ENCODE measurements around the gene ROGDI.

The ROGDI gene

GRCh38 chr16:4795828-4796572 is 6.4 kb downstream of the ROGDI start:
- H2BK12ac ChIP-seq (ENCODE audit: low read length) = peak overlapping the region; percentile 22
- H3K79me1 ChIP-seq (ENCODE audit: low read depth, low read length) = peaks cover 2% of the 10 kb centered on the region
- H3K4me2 ChIP-seq (ENCODE audit: insufficient read depth, low read length, poor library complexity, severe bottlenecking) = no peak overlapping the region
- H3K18ac ChIP-seq (ENCODE audit: low read length) = peak overlapping the region; percentile 48
- no peak overlapping the region for H3K9ac ChIP-seq (ENCODE audit: low read depth, low read length, poor library complexity)
- H2BK5ac ChIP-seq (ENCODE audit: low read length) = peak overlapping the region; percentile 24
- no peak overlapping the region for H3K23ac ChIP-seq (ENCODE audit: low read depth, low read length, poor library complexity)
- no peak overlapping the region for H4K91ac ChIP-seq (ENCODE audit: low read depth, low read length, poor library complexity)
- no peak overlapping the region for H2AK5ac ChIP-seq (ENCODE audit: low read depth, low read length)
- H3K4me3 ChIP-seq (ENCODE audit: low read length in 2 of 2) = no peak overlapping the region
- H3K9me3 ChIP-seq (replicated peaks in 1 of 2; ENCODE audit: control insufficient read depth in 2 of 2, insufficient read depth in 1 of 2, low read depth in 1 of 2, low read length in 2 of 2) = no peaks in the 10 kb centered on the region
- no peak for DNase-seq (ENCODE audit: low spot score)
- no peak overlapping the region for H3K4ac ChIP-seq (ENCODE audit: low read length)
- no CpG with 5 or more reads among the region's 30 CpGs for WGBS, 2 donors (ENCODE audit: extremely low coverage in 2 of 2, insufficient read length in 2 of 2, insufficient replicate concordance in 1 of 2)
- no peak overlapping the region for H2BK120ac ChIP-seq (ENCODE audit: low read depth, low read length)
- H3K36me3 ChIP-seq (replicated peaks in 1 of 2; ENCODE audit: control insufficient read depth in 2 of 2, insufficient read depth in 2 of 2, low read length in 2 of 2) = peaks cover 10 to 14% of the 10 kb centered on the region in 2 donors
- no peak overlapping the region for H4K8ac ChIP-seq (ENCODE audit: low read depth, low read length)
- no peak overlapping the region for H2BK15ac ChIP-seq (ENCODE audit: low read length)
- no peak overlapping the region for H2AFZ ChIP-seq (ENCODE audit: low read length)
- H3K27ac ChIP-seq (replicated peaks; ENCODE audit: low read length) = no peak overlapping the region
- no peaks in the 10 kb centered on the region for H3K4me1 ChIP-seq (ENCODE audit: control insufficient read depth in 2 of 2, insufficient read depth in 1 of 2, low read depth in 1 of 2, low read length in 2 of 2)
- no peak overlapping the region for H3K14ac ChIP-seq (ENCODE audit: low read length)
- H3K27me3 ChIP-seq (ENCODE audit: control insufficient read depth in 3 of 3, insufficient read depth in 3 of 3, low read depth in 1 of 3, low read length in 3 of 3) = peaks cover 0 to 2% (median 0%) of the 10 kb centered on the region in 3 experiments

DNA sequence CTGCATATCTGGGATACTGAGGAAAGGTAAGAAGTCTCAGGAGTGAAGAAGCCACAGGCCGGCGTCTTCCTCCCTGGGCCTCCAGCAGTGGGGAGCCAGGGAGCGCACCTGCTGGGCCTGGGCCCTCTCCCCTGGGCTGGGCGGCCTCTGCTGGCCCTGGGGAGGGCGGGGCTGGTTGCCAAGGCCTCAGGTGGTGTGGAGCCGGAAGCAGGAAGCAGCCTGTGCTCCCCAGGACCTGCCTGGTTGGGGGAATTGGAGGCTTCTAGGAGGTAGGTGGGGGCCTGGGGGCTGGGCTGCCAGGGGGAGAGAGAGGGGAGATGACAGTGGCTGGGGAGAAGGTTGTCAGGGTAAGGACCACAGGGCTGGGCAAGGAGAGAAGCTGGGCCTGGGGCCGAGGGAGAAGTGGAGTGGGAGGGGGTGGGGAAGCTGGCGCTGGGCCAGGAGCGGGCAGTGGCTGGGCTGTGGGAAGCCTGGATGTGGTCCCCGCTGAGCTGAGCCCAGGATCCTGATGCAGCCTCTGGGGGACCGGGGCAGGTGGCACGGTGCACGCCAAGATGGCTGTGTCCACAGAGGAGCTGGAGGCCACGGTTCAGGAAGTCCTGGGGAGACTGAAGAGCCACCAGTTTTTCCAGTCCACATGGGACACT is 7.1 kb downstream of the ROGDI start, which contains the start of gene SMIM22:
Gene SMIM22, plus strand, starts transcription at position 189 of the 647 bp plus-strand sequence. Its CDS starts 366 bp downstream, at position 555.
- Histone ChIP-seq H3K4ac (ENCODE audit: low read length) (no peak within 1 kb of the TSS), H2BK15ac (ENCODE audit: low read length) (no peak within 1 kb of the TSS), H3K9ac (ENCODE audit: low read depth, low read length, poor library complexity) (no peak within 1 kb of the TSS), H2BK120ac (ENCODE audit: low read depth, low read length) (no peak within 1 kb of the TSS), H3K4me3 (ENCODE audit: low read length in 2 of 2) (no peak within 1 kb of the TSS), H4K8ac (ENCODE audit: low read depth, low read length) (peak within 1 kb of the TSS; percentile 82), H3K27me3 (ENCODE audit: control insufficient read depth in 3 of 3, insufficient read depth in 3 of 3, low read depth in 1 of 3, low read length in 3 of 3) (peaks cover 0 to 2% (median 0%) of the 10 kb centered on the region in 3 experiments), H3K4me1 (ENCODE audit: control insufficient read depth in 2 of 2, insufficient read depth in 1 of 2, low read depth in 1 of 2, low read length in 2 of 2) (no peaks in the 10 kb centered on the region), H2BK5ac (ENCODE audit: low read length) (peak within 1 kb of the TSS; percentile 24), H2BK12ac (ENCODE audit: low read length) (peak within 1 kb of the TSS; percentile 22), H3K27ac (replicated peaks; ENCODE audit: low read length) (no peak within 1 kb of the TSS), H3K36me3 (replicated peaks in 1 of 2; ENCODE audit: control insufficient read depth in 2 of 2, insufficient read depth in 2 of 2, low read length in 2 of 2) (peaks cover 10 to 14% of the 10 kb centered on the region in 2 donors), H3K23ac (ENCODE audit: low read depth, low read length, poor library complexity) (no peak within 1 kb of the TSS), H4K91ac (ENCODE audit: low read depth, low read length, poor library complexity) (no peak within 1 kb of the TSS), H3K4me2 (ENCODE audit: insufficient read depth, low read length, poor library complexity, severe bottlenecking) (no peak within 1 kb of the TSS), H2AFZ (ENCODE audit: low read length) (no peak within 1 kb of the TSS), H2AK5ac (ENCODE audit: low read depth, low read length) (peak within 1 kb of the TSS; percentile 56), H3K14ac (ENCODE audit: low read length) (no peak within 1 kb of the TSS), H3K18ac (ENCODE audit: low read length) (peak within 1 kb of the TSS; percentile 48), H3K79me1 (ENCODE audit: low read depth, low read length) (no peaks in the 10 kb centered on the region), H3K9me3 (replicated peaks in 1 of 2; ENCODE audit: control insufficient read depth in 2 of 2, insufficient read depth in 1 of 2, low read depth in 1 of 2, low read length in 2 of 2) (no peaks in the 10 kb centered on the region)
- no peak for DNase-seq (ENCODE audit: low spot score)
- no CpG with 5 or more reads among the region's 14 CpGs for WGBS, 2 donors (ENCODE audit: extremely low coverage in 2 of 2, insufficient read length in 2 of 2, insufficient replicate concordance in 1 of 2)

- Histone ChIP-seq H3K36me3 (replicated peaks in 1 of 2; ENCODE audit: control insufficient read depth in 2 of 2, insufficient read depth in 2 of 2, low read length in 2 of 2) (peaks cover 3 to 4% of the 10 kb centered on the region in 2 donors), H4K8ac (ENCODE audit: low read depth, low read length) (no peak overlapping the region), H4K91ac (ENCODE audit: low read depth, low read length, poor library complexity) (no peak overlapping the region), H3K4me2 (ENCODE audit: insufficient read depth, low read length, poor library complexity, severe bottlenecking) (no peak overlapping the region), H3K14ac (ENCODE audit: low read length) (no peak overlapping the region), H2AK5ac (ENCODE audit: low read depth, low read length) (no peak overlapping the region), H3K9ac (ENCODE audit: low read depth, low read length, poor library complexity) (no peak overlapping the region), H3K79me1 (ENCODE audit: low read depth, low read length) (no peaks in the 10 kb centered on the region), H3K23ac (ENCODE audit: low read depth, low read length, poor library complexity) (no peak overlapping the region), H2AFZ (ENCODE audit: low read length) (no peak overlapping the region), H3K27me3 (ENCODE audit: control insufficient read depth in 3 of 3, insufficient read depth in 3 of 3, low read depth in 1 of 3, low read length in 3 of 3) (peaks cover 0 to 2% (median 0%) of the 10 kb centered on the region in 3 experiments), H3K4ac (ENCODE audit: low read length) (no peak overlapping the region), H2BK15ac (ENCODE audit: low read length) (no peak overlapping the region), H2BK12ac (ENCODE audit: low read length) (no peak overlapping the region), H2BK5ac (ENCODE audit: low read length) (no peak overlapping the region), H3K9me3 (replicated peaks in 1 of 2; ENCODE audit: control insufficient read depth in 2 of 2, insufficient read depth in 1 of 2, low read depth in 1 of 2, low read length in 2 of 2) (no peaks in the 10 kb centered on the region), H3K18ac (ENCODE audit: low read length) (no peak overlapping the region), H2BK120ac (ENCODE audit: low read depth, low read length) (no peak overlapping the region), H3K4me3 (ENCODE audit: low read length in 2 of 2) (no peak overlapping the region), H3K4me1 (ENCODE audit: control insufficient read depth in 2 of 2, insufficient read depth in 1 of 2, low read depth in 1 of 2, low read length in 2 of 2) (peaks cover 3 to 4% of the 10 kb centered on the region in 2 donors), H3K27ac (replicated peaks; ENCODE audit: low read length) (no peak overlapping the region)
- no peak for DNase-seq (ENCODE audit: low spot score)
- WGBS, 2 donors (ENCODE audit: extremely low coverage in 2 of 2, insufficient read length in 2 of 2, insufficient replicate concordance in 1 of 2) = no CpG with 5 or more reads among the region's 13 CpGs
These were observed 9.4 kb downstream of the ROGDI start for GRCh38 chr16:4792951-4793513.

- no peak overlapping the region for H3K9ac ChIP-seq (ENCODE audit: low read depth, low read length, poor library complexity)
- peak overlapping the region; percentile 43 for H3K23ac ChIP-seq (ENCODE audit: low read depth, low read length, poor library complexity)
- peak overlapping the region; percentile 84 for H2AK5ac ChIP-seq (ENCODE audit: low read depth, low read length)
- no peaks in the 10 kb centered on the region for H3K36me3 ChIP-seq (replicated peaks in 1 of 2; ENCODE audit: control insufficient read depth in 2 of 2, insufficient read depth in 2 of 2, low read length in 2 of 2)
- peak overlapping the region; percentile 82 for H3K14ac ChIP-seq (ENCODE audit: low read length)
- no peak overlapping the region for H2BK12ac ChIP-seq (ENCODE audit: low read length)
- no CpG with 5 or more reads among the region's 10 CpGs for WGBS, 2 donors (ENCODE audit: extremely low coverage in 2 of 2, insufficient read length in 2 of 2, insufficient replicate concordance in 1 of 2)
- H2BK15ac ChIP-seq (ENCODE audit: low read length) = no peak overlapping the region
- no peak for DNase-seq (ENCODE audit: low spot score)
- no peaks in the 10 kb centered on the region for H3K9me3 ChIP-seq (replicated peaks in 1 of 2; ENCODE audit: control insufficient read depth in 2 of 2, insufficient read depth in 1 of 2, low read depth in 1 of 2, low read length in 2 of 2)
- no peak overlapping the region for H3K4me3 ChIP-seq (ENCODE audit: low read length in 2 of 2)
- peaks cover 3 to 5% of the 10 kb centered on the region in 2 donors for H3K4me1 ChIP-seq (ENCODE audit: control insufficient read depth in 2 of 2, insufficient read depth in 1 of 2, low read depth in 1 of 2, low read length in 2 of 2)
- no peak overlapping the region for H2BK5ac ChIP-seq (ENCODE audit: low read length)
- H3K79me1 ChIP-seq (ENCODE audit: low read depth, low read length) = no peaks in the 10 kb centered on the region
- H4K8ac ChIP-seq (ENCODE audit: low read depth, low read length) = no peak overlapping the region
- H3K27me3 ChIP-seq (ENCODE audit: control insufficient read depth in 3 of 3, insufficient read depth in 3 of 3, low read depth in 1 of 3, low read length in 3 of 3) = peaks cover 0 to 2% (median 0%) of the 10 kb centered on the region in 3 experiments
- H3K27ac ChIP-seq (replicated peaks; ENCODE audit: low read length) = no peak overlapping the region
- H3K4me2 ChIP-seq (ENCODE audit: insufficient read depth, low read length, poor library complexity, severe bottlenecking) = no peak overlapping the region
- H3K18ac ChIP-seq (ENCODE audit: low read length) = peak overlapping the region; percentile 71
- no peak overlapping the region for H3K4ac ChIP-seq (ENCODE audit: low read length)
- no peak overlapping the region for H4K91ac ChIP-seq (ENCODE audit: low read depth, low read length, poor library complexity)
- H2BK120ac ChIP-seq (ENCODE audit: low read depth, low read length) = no peak overlapping the region
- no peak overlapping the region for H2AFZ ChIP-seq (ENCODE audit: low read length)
These were observed 11.6 kb downstream of the ROGDI start for GRCh38 chr16:4790871-4791270.
